Progenitor cell of endocrine pancreas (in vitro differentiated cells): ENCODE data around the gene MT4. TPM values are rescaled to one million over a fixed set of nuclear protein-coding genes. Genes with fewer than 3 reads are reported as not detected.
A peak's percentile ranks its signal among the peaks of the same experiment; 100 is the strongest.

Experiments
- DNase-seq: peaks from one replicate; pipeline ENCODE4 v3.0.0; 2021; ENCODE audit warnings: low spot score; ENCODE audit not compliant: unreplicated experiment
- H3K27ac Mint-ChIP-seq: 2 replicates; pipeline ENCODE4 v1.8.0; 2021; ENCODE audit warnings: mild to moderate bottlenecking, moderate library complexity, mixed read lengths
- H3K27me3 Mint-ChIP-seq: 2 replicates; pipeline ENCODE4 v1.8.0; 2021; ENCODE audit warnings: mixed read lengths
- H3K36me3 Mint-ChIP-seq: 2 replicates; pipeline ENCODE4 v1.8.0; 2022; ENCODE audit warnings: mixed read lengths; ENCODE audit not compliant: insufficient read depth
- H3K4me1 Mint-ChIP-seq: 2 replicates; pipeline ENCODE4 v1.8.0; 2021; ENCODE audit warnings: low read depth, mixed read lengths
- H3K4me3 Mint-ChIP-seq: 2 replicates; pipeline ENCODE4 v1.8.0; 2021; ENCODE audit warnings: low read depth, mild to moderate bottlenecking, moderate library complexity, mixed read lengths
- H3K9me3 Mint-ChIP-seq: 2 replicates; pipeline ENCODE4 v1.8.0; 2021; ENCODE audit warnings: low read depth, mixed read lengths
- total RNA-seq: library from RNA; stranded (reverse); gene quantifications from 2 replicates; pipeline ENCODE4 v1.2.1, GENCODE V29; 2021
- TF ChIP-seq, protein P1 (sequence below): fragments of 200-600 bp; sonication (generic); IDR thresholded peaks from one replicate; pipeline ENCODE4 v1.5.0; 2021; ENCODE audit warnings: antibody characterized with exemption, mild to moderate bottlenecking; ENCODE audit not compliant: unreplicated experiment

The MT4 gene
- total RNA-seq, 1 donor from 2014 or later: not detected

DNA sequence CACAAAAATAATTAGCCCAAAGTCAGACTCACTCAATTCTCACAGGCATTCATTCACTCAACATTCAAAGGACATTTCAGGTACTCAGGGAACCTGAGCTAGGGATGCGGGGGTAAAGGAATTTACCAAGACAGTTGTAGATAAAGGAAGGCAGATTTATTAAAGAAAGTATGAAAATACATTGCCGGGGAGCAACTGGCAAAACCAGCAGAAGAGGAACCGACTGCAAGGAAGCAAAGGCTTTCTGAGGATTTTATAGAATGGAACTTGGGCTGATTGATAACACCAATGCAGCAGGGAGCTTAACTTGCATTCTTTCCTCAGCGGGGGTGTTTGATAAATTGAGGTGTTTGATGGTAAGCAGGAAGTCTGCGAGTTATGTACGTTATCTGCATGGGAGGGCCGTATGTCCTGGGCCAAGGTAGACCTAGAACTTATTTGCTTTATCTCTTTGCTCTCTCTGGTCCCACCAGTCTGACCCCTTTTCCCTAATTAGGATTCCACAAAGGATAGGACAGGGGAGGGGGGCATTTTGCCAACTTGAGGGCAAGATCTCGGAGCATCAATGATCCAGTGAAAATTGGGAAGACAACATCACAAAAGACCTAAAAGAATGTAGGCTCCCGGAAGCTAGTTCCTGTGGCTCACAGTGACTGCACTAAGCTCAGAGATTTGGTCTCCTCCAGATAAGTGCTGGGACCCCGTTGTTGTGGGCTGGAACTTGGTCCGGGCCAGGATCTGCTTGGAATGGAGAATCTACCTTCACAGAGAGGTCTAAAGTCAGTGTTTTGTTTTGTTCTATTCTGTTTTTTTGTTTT is 18.7 kb downstream of the MT4 start:
- H3K4me1 Mint-ChIP-seq: no peaks in the 10 kb centered on the region
- no peak overlapping the region for H3K4me3 Mint-ChIP-seq
- no peak for DNase-seq
- peaks cover 71% of the 10 kb centered on the region for H3K27me3 Mint-ChIP-seq
- H3K9me3 Mint-ChIP-seq: no peaks in the 10 kb centered on the region
- H3K27ac Mint-ChIP-seq: peak overlapping the region; percentile 47
- TF ChIP-seq, protein P1, sequence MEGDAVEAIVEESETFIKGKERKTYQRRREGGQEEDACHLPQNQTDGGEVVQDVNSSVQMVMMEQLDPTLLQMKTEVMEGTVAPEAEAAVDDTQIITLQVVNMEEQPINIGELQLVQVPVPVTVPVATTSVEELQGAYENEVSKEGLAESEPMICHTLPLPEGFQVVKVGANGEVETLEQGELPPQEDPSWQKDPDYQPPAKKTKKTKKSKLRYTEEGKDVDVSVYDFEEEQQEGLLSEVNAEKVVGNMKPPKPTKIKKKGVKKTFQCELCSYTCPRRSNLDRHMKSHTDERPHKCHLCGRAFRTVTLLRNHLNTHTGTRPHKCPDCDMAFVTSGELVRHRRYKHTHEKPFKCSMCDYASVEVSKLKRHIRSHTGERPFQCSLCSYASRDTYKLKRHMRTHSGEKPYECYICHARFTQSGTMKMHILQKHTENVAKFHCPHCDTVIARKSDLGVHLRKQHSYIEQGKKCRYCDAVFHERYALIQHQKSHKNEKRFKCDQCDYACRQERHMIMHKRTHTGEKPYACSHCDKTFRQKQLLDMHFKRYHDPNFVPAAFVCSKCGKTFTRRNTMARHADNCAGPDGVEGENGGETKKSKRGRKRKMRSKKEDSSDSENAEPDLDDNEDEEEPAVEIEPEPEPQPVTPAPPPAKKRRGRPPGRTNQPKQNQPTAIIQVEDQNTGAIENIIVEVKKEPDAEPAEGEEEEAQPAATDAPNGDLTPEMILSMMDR: no peak
- no peaks in the 10 kb centered on the region for H3K36me3 Mint-ChIP-seq

DNA sequence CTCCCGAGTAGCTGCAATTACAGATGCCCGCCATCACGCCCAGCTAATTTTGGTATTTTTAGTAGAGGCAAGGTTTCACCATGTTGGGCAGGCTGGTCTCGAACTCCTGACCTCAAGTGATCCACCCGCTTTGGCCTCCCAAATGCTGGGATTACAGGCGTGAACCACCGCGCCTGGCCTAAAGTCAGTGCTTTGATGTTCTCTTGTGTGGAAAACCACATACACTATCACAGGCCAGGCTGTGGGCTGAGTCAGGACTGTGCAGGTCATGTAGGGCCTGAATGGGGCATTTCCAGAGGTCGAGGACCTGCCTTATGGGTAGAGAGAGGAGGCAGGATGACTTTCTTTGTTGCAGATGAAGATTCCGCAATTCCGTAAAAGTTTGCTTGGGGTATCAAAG is 19.4 kb downstream of the MT4 start:
- Mint-ChIP-seq H3K4me3 (no peak overlapping the region), H3K4me1 (peaks cover 2% of the 10 kb centered on the region), H3K27me3 (peaks cover 77% of the 10 kb centered on the region), H3K27ac (no peak overlapping the region), H3K36me3 (no peaks in the 10 kb centered on the region), H3K9me3 (no peaks in the 10 kb centered on the region)
- TF ChIP-seq, protein P1: no peak
- no peak for DNase-seq

DNA sequence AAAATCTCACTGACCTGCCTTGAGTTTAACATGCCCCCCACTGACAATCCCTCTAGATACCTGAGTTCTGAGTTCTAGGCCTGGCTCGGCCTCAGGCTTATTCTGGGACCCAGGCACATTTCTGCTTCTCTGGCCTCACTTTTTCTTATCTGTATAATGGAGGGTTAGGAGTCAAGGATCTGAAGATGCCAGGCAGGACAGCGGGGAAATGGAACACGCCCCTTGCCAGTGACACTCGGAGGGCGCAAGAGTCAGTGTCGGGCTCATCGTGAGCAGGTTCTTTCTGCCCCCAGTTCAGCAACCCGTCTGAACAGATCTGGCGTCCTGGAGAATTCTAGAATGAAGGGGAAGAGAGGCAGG is 23.9 kb downstream of the MT4 start:
- TF ChIP-seq, protein P1: no peak
- Mint-ChIP-seq H3K27me3 (peaks cover 98% of the 10 kb centered on the region), H3K9me3 (no peaks in the 10 kb centered on the region), H3K27ac (no peak overlapping the region), H3K36me3 (no peaks in the 10 kb centered on the region), H3K4me3 (peak overlapping the region; percentile 54), H3K4me1 (peaks cover 5% of the 10 kb centered on the region)
- DNase-seq: no peak

DNA sequence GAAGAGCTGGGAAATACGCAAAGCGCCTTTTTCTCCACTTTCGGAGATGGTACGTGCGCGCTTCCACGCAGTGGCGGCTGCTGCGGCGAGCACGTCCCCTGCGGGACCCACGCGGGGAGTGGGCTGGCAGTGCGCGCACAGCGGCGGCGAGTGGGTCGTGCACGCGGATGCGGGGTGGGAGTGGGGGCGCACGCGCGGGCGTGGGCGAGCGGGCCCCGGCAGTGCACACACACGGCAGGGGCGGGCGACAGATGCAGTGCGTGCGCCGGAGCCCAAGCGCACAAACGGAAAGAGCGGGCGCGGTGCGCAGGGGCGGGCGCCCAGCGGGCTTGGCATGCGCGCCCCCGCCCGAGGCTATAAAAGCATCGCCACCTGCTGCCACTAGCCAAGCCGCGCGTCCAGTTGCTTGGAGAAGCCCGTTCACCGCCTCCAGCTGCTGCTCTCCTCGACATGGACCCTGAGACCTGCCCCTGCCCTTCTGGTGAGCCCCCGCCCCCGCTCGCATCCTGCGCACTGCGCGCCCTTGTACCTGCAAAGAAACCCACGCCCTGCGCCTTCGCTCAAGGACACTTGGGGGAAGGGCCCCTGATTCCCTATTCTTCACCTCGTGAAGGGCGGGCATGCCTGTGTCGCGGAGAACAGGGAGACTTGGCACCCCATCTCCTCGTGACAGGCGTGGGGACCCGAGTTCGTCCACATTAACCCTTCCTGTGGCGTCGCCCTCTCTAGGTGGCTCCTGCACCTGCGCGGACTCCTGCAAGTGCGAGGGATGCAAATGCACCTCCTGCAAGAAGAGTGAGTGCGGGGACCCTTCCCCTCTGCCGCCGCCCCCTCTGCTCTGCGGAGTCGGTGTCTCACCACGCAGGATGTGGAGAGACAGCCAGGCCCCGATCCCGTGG is 24.5 kb downstream of the MT4 start, which contains the start of gene MT3:
Gene MT3, plus strand, starts transcription at position 388 of the 899 bp plus-strand sequence. Its CDS starts 63 bp downstream, at position 451.
- Mint-ChIP-seq H3K36me3 (no peaks in the 10 kb centered on the region), H3K4me1 (peaks cover 5% of the 10 kb centered on the region), H3K27me3 (peaks cover 92% of the 10 kb centered on the region), H3K4me3 (peak within 1 kb of the TSS; percentile 61), H3K9me3 (no peaks in the 10 kb centered on the region), H3K27ac (no peak within 1 kb of the TSS)
- TF ChIP-seq, protein P1: no peak
- DNase-seq: no peak

DNA sequence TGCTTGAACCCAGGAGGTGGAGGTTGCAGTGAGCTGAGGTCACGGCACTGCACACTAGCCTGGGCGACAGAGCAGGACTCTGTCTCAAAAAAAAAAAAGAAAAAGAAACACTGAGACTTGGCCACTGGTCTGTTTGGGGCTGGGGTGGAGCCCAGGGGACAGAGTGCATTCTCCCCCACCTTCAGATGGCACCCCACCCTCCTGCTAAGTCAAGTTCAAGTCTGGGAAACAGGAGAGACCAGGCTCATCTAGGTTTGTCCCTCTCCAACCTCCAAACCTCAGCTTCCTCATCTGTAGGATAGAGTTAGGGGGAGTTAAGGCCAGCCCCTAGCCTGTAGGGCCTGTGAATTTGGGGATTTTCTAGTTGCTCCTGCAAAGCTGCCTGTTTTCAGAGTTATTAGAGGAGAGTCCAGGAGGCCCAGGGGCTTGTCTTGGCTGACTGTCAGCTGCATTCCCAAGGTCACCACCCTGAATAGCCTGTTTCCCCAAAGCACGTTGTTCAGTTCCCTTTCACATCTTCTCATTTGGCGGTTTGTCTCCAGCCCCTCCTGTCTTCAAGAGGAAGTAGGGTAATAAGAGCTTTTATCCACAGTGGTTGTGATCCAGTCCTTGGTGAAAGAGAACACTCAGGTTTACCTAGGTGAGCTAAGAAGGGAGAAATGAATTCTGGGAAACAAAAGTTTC is 26.6 kb downstream of the MT4 start:
- Mint-ChIP-seq H3K4me3 (no peak overlapping the region), H3K27me3 (peaks cover 76% of the 10 kb centered on the region)
- TF ChIP-seq, protein P1: no peak

More for the DNA sequence above, 26.6 kb downstream of the MT4 start:
- H3K4me1 Mint-ChIP-seq: peaks cover 5% of the 10 kb centered on the region
- no peaks in the 10 kb centered on the region for H3K9me3 Mint-ChIP-seq
- H3K36me3 Mint-ChIP-seq: no peaks in the 10 kb centered on the region
- DNase-seq: no peak
- no peak overlapping the region for H3K27ac Mint-ChIP-seq
